Endometrium (tissue), 2 donors: ENCODE results near the gene DNMT3A.

ENCODE experiments used
- FAIRE-seq: peaks from 2 replicates; lab custom pipeline; 2012; peaks lifted over from hg19 to GRCh38; lab: Jason Lieb, UNC
- donor health status: control.
- donor health status: control.

DNMT3A gene

GRCh38 chr2:25257032-25257552, 84.6 kb downstream of the DNMT3A start:
- no peak for FAIRE-seq

- no peak for FAIRE-seq
These were observed 85.2 kb downstream of the DNMT3A start for GRCh38 chr2:25256488-25256875.

GRCh38 chr2:25255745-25256487, 85.8 kb downstream of the DNMT3A start:
- no peak for FAIRE-seq

- no peak for FAIRE-seq
These were observed 86.8 kb downstream of the DNMT3A start for GRCh38 chr2:25254961-25255360.

GRCh38 chr2:25253153-25253626, 88.5 kb downstream of the DNMT3A start:
- no peak for FAIRE-seq

- FAIRE-seq = no peak
These were observed 89.2 kb downstream of the DNMT3A start for GRCh38 chr2:25252291-25253152.

- FAIRE-seq = no peak
These were observed 90.1 kb downstream of the DNMT3A start for GRCh38 chr2:25251422-25252273.

- no peak for FAIRE-seq
These were observed 90.7 kb downstream of the DNMT3A start for GRCh38 chr2:25251071-25251421.

- no peak for FAIRE-seq
These were observed 91.2 kb downstream of the DNMT3A start for GRCh38 chr2:25250331-25251070.

GRCh38 chr2:25249785-25250184, 91.9 kb downstream of the DNMT3A start:
- no peak for FAIRE-seq

GRCh38 chr2:25247792-25248512, 93.8 kb downstream of the DNMT3A start:
- FAIRE-seq = no peak

- FAIRE-seq = no peak
These were observed 95.0 kb downstream of the DNMT3A start for GRCh38 chr2:25246558-25247290.

- no peak for FAIRE-seq
These were observed 95.7 kb downstream of the DNMT3A start for GRCh38 chr2:25246001-25246400.

GRCh38 chr2:25245141-25245540, 96.6 kb downstream of the DNMT3A start:
- no peak for FAIRE-seq

- no peak for FAIRE-seq
These were observed 97.7 kb downstream of the DNMT3A start for GRCh38 chr2:25243995-25244394.

GRCh38 chr2:25241452-25241851, 100.3 kb downstream of the DNMT3A start:
- FAIRE-seq = no peak

- FAIRE-seq = no peak
These were observed 101.1 kb downstream of the DNMT3A start for GRCh38 chr2:25240636-25241035.

GRCh38 chr2:25238920-25239319, 102.8 kb downstream of the DNMT3A start:
- no peak for FAIRE-seq

- no peak for FAIRE-seq
These were observed 104.0 kb downstream of the DNMT3A start for GRCh38 chr2:25237764-25238163.

- no peak for FAIRE-seq
These were observed 105.0 kb downstream of the DNMT3A start for GRCh38 chr2:25236736-25237135.
